H1 (cell line): Measurements from ENCODE around the gene SLC26A11.

Source experiments
- CHD2 ChIP-seq: IDR thresholded peaks from 2 replicates; pipeline ENCODE4 v1.6.1; 2012; ENCODE audit warnings: low read length, improper control_type of control experiment
- CTCF ChIP-seq, 3 experiments: IDR thresholded peaks; 1 replicate in 2 of 3; 2 replicates in 1 of 3; pipeline versions ENCODE4 v1.5.1 to v1.6.1; 2011; ENCODE audit warnings: low read length in 3 of 3, mild to moderate bottlenecking in 3 of 3, inconsistent platforms in 2 of 3, low read depth in 1 of 3, moderate library complexity in 1 of 3; ENCODE audit not compliant: insufficient read depth in 1 of 3; ENCODE audit errors: control extremely low read depth in 1 of 3
- EP300 ChIP-seq, 2 experiments: IDR thresholded peaks; 1 replicate in 1 of 2; 2 replicates in 1 of 2; pipeline ENCODE4 v1.6.1; 2011 to 2012; ENCODE audit warnings: low read depth in 2 of 2, low read length in 2 of 2, mild to moderate bottlenecking in 2 of 2, borderline replicate concordance in 1 of 2, inconsistent platforms in 1 of 2, moderate library complexity in 1 of 2
- POLR2A ChIP-seq, 2 experiments: IDR thresholded peaks; 1 replicate in 1 of 2; 2 replicates in 1 of 2; pipeline ENCODE4 v1.6.1; 2011; ENCODE audit warnings: low read depth in 2 of 2, low read length in 2 of 2, mild to moderate bottlenecking in 2 of 2; ENCODE audit errors: control extremely low read depth in 1 of 2
- POLR2AphosphoS5 ChIP-seq: IDR thresholded peaks from 2 replicates; pipeline ENCODE4 v1.6.1; 2011; ENCODE audit warnings: low read depth, low read length
- SIN3A ChIP-seq, 2 experiments: IDR thresholded peaks in 1 of 2; conservative IDR thresholded peaks in 1 of 2; 2 replicates each; pipeline ENCODE4 v1.6.1; 2011 to 2012; ENCODE audit warnings: low read length in 2 of 2, improper control_type of control experiment in 1 of 2, low read depth in 1 of 2, mild to moderate bottlenecking in 1 of 2
- SRF ChIP-seq: IDR thresholded peaks from 2 replicates; pipeline ENCODE4 v1.6.1; 2011; ENCODE audit warnings: mild to moderate bottlenecking, low read depth, low read length, moderate library complexity
- TAF1 ChIP-seq: IDR thresholded peaks from 2 replicates; pipeline ENCODE4 v1.6.1; 2011; ENCODE audit warnings: mild to moderate bottlenecking, low read depth, low read length
- YY1 ChIP-seq: IDR thresholded peaks from 2 replicates; pipeline ENCODE4 v1.6.1; 2011; ENCODE audit warnings: low read depth, mild to moderate bottlenecking, low read length

- TF ChIP-seq CTCF (IDR thresholded peaks at IDR 0.05; ENCODE audit: control extremely low read depth in 1 of 3, insufficient read depth in 1 of 3, low read depth in 1 of 3, low read length in 3 of 3) (no peak), POLR2AphosphoS5 (peak; percentile 31; the same call in 1 of the 2 replicates), EP300 (IDR thresholded peaks at IDR 0.05; ENCODE audit: borderline replicate concordance in 1 of 2, low read depth in 2 of 2, low read length in 2 of 2) (no peak), CHD2 (no peak), POLR2A (IDR thresholded peaks at IDR 0.05; ENCODE audit: control extremely low read depth in 1 of 2, low read depth in 2 of 2, low read length in 2 of 2) (0 out of 3 replicates have a peak, but pooled peaks of 1 of the 2 experiments have one; percentile 6), TAF1 (peak; percentile 51; the same call in 1 of the 2 replicates), SRF (no peak), YY1 (no peak), SIN3A (conservative IDR thresholded peaks at IDR 0.05 in 1 of 2, IDR thresholded peaks at IDR 0.05 in 1 of 2; ENCODE audit: low read depth in 1 of 2, low read length in 2 of 2) (no peak)
Measured at GRCh38 chr17:80260791-80261158, 40.5 kb downstream of the SLC26A11 start, which contains the start of gene RNF213.
